Left ventricle myocardium inferior (tissue), 1 donor: ENCODE data around the gene XPR1. TPM values are rescaled to one million over a fixed set of nuclear protein-coding genes. Genes with fewer than 3 reads are reported as not detected.

Experiments used
- DNase-seq: peaks from one replicate; pipeline ENCODE4 v3.0.0-alpha.2; 2020
- H3K27ac ChIP-seq: fragments of 200-600 bp; replicated peaks from 2 replicates; pipeline ENCODE4 v1.8.0; 2021
- H3K27me3 ChIP-seq: fragments of 200-600 bp; 2 replicates; pipeline ENCODE4 v1.8.0; 2021; ENCODE audit warnings: low read depth
- H3K36me3 ChIP-seq: fragments of 200-600 bp; 2 replicates; pipeline ENCODE4 v1.8.0; 2021
- H3K4me1 ChIP-seq: fragments of 200-600 bp; 2 replicates; pipeline ENCODE4 v1.8.0; 2021
- H3K4me3 ChIP-seq: fragments of 200-600 bp; 2 replicates; pipeline ENCODE4 v1.8.0; 2021; ENCODE audit warnings: mild to moderate bottlenecking, moderate library complexity
- H3K9me3 ChIP-seq: fragments of 200-600 bp; replicated peaks from 2 replicates; pipeline ENCODE4 v1.8.0; 2021
- intact Hi-C: fragments of 100-400 bp; cut with micrococcal nuclease; formaldehyde crosslinking; loops from one replicate; pipeline ENCODE4 v1.11.0; 2022
- total RNA-seq: library from RNA; stranded (reverse); fragmentation: NEBNext Ultra II Directional; extraction: Animal tissue kit (Norgen Biotek cat#: 25700); gene quantifications from one replicate; pipeline ENCODE4 v1.2.1, GENCODE V29; 2021
- TF ChIP-seq, protein P1 (sequence below): fragments of 200-600 bp; IDR thresholded peaks from 2 replicates; pipeline ENCODE4 v1.8.0; 2021; ENCODE audit warnings: antibody characterized with exemption, mild to moderate bottlenecking, borderline replicate concordance
- donor health status: DM: no; HTN: yes; CAD: no; lungs with severe emphysema.

Gene XPR1
- total RNA-seq, 1 donor from 2014 or later = 60.4 TPM

DNA sequence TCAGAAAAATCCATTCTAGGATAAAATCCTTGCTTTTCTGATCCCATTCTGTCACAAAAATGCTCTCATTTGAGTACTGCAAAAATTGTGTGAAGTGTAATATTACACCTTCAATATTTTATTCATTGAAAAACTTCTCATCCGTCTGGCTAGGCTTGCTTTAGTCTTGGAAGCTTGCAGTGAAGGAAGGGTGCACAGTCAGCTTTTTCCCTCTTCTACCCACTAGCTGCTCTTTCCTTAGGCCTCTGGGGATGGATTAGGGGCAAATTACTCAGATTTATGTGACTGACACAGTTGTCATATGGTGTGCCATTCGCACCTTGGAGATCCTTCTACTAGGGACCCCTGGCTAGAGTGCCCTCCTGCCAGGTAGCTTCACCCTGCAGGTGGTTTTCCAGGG, 40.9 kb upstream of the XPR1 start:
- Histone ChIP-seq H3K27me3 (no peaks in the 10 kb centered on the region), H3K27ac (no peak overlapping the region), H3K4me3 (no peak overlapping the region), H3K9me3 (peaks cover 13% of the 10 kb centered on the region), H3K36me3 (no peaks in the 10 kb centered on the region), H3K4me1 (peaks cover 24% of the 10 kb centered on the region)
- intact Hi-C loops = no loop called here
- no peak for DNase-seq
- TF ChIP-seq, protein P1, sequence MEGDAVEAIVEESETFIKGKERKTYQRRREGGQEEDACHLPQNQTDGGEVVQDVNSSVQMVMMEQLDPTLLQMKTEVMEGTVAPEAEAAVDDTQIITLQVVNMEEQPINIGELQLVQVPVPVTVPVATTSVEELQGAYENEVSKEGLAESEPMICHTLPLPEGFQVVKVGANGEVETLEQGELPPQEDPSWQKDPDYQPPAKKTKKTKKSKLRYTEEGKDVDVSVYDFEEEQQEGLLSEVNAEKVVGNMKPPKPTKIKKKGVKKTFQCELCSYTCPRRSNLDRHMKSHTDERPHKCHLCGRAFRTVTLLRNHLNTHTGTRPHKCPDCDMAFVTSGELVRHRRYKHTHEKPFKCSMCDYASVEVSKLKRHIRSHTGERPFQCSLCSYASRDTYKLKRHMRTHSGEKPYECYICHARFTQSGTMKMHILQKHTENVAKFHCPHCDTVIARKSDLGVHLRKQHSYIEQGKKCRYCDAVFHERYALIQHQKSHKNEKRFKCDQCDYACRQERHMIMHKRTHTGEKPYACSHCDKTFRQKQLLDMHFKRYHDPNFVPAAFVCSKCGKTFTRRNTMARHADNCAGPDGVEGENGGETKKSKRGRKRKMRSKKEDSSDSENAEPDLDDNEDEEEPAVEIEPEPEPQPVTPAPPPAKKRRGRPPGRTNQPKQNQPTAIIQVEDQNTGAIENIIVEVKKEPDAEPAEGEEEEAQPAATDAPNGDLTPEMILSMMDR = no peak

DNA sequence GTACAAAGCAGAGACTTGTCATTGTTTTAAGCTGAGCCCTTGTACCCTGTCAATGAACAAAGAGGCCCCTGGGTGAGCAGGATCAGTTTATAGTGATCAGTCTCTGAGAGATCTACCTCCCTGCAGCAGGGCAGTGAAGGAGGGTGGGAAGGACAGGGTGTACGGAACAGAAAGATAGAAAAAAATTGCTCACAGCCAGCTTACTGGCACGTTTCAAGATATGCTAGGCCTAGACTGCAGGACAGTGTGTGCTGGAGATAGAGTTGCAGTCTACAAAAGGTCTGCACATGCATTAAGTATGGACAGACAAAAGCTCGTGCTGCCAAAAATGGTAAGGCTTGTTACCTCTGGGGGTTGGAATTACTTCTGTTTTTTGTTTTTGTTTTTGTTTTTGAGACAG, 38.4 kb upstream of the XPR1 start:
- intact Hi-C loops = no loop called here
- DNase-seq = no peak
- Histone ChIP-seq H3K36me3 (no peaks in the 10 kb centered on the region), H3K27ac (peak overlapping the region; percentile 83), H3K27me3 (no peaks in the 10 kb centered on the region), H3K4me3 (no peak overlapping the region), H3K9me3 (peaks cover 1% of the 10 kb centered on the region), H3K4me1 (peaks cover 16% of the 10 kb centered on the region)
- TF ChIP-seq, protein P1 = no peak

DNA sequence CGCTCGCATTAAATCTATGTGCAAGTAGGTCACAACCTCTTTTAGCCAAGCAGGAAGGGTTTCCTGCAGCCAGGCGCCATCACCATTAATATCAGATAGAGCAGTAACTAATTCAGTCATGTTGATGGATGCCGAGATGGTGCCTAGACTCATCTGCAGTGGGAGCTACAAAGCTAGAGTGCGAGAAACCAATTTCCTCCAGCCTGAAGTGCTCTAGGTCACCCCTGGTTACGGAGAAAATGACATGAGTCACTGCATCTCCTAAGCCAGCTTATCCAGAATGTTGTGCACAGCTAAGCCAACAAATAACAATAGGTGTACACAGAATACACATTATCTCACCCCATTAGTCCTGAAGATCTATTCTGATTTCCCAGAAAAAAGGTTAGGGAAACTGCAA, 37.1 kb upstream of the XPR1 start:
- Histone ChIP-seq H3K36me3 (no peaks in the 10 kb centered on the region), H3K4me1 (peaks cover 16% of the 10 kb centered on the region), H3K9me3 (no peaks in the 10 kb centered on the region), H3K27me3 (no peaks in the 10 kb centered on the region), H3K27ac (no peak overlapping the region), H3K4me3 (no peak overlapping the region)
- intact Hi-C loops = no loop called here
- TF ChIP-seq, protein P1 = no peak
- DNase-seq = no peak

DNA sequence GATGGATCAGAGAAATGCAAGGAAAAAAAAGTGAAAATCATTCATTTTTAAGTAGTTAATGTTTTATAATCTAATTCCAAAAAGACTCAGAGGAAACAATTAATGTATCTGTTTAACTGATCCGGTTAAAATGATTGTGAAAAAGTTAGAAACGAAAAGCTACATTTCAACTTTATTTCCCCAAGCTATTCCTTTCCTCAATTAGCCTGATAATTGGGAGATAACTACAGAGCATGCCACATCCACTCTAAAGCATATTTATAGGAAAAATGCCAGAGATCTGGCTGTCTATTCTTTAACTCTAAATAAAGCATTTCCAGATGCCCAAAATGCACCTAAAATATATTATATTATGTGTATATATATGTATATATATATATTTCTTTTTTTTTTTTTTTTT, 35.9 kb upstream of the XPR1 start:
- no peaks in the 10 kb centered on the region for H3K27me3 ChIP-seq
- no peaks in the 10 kb centered on the region for H3K9me3 ChIP-seq
- TF ChIP-seq, protein P1 = no peak
- no peaks in the 10 kb centered on the region for H3K36me3 ChIP-seq
- H3K4me1 ChIP-seq = peaks cover 18% of the 10 kb centered on the region
- H3K27ac ChIP-seq = no peak overlapping the region
- no peak for DNase-seq
- intact Hi-C loops = no loop called here
- no peak overlapping the region for H3K4me3 ChIP-seq

DNA sequence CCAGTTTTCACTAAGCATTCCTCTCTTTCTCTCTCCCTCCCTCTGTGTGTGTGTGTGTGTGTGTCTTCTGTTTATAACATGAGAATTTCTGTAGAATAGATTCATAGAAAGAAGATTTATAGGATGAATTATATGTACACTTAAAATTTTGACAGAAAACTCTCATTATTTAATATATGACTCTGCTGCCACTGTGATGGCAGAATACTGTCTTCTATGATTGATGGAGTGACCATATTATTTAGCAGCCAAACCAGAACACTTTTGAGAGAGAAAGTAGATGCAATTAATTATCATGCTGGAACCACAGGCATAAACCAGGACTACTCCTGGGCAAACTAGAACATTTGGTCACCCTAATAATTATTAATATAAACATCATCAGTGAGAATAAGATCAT, 34.3 kb upstream of the XPR1 start:
- Histone ChIP-seq H3K4me3 (no peak overlapping the region), H3K27me3 (no peaks in the 10 kb centered on the region), H3K27ac (no peak overlapping the region), H3K4me1 (peaks cover 33% of the 10 kb centered on the region), H3K36me3 (no peaks in the 10 kb centered on the region), H3K9me3 (no peaks in the 10 kb centered on the region)
- DNase-seq = no peak
- intact Hi-C loops = no loop called here
- TF ChIP-seq, protein P1 = no peak

DNA sequence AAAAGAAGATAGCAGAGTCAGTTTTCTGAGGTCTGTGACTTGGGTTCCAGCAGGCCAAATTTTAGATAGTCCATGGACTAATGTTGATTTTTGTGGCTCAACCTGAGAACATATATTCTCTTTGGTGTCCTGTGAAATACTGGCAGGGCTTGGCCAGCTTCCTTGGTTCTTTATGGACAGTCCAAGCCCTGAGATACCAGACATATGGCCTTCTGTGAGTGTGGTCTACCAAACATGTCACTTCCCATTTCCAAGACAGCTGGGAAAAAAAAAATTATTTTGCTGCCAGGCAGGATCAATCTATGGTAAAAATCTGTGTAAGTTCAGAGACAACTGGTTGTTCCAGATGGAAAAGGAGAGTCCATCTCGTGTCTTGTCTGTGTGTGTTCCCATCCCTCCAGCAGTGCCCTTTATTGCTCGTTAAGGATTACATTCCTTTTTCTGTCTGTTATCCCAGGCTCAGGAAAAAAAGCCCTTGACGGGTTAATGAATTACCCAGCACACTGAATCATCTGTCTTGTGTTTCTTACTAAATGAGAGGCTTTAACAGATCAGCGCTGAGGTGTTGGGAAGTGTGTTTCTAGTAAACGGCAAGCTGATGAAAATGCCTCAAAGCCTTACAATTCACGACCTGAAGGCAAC, 33.4 kb upstream of the XPR1 start:
- no peaks in the 10 kb centered on the region for H3K9me3 ChIP-seq
- intact Hi-C loops = no loop called here
- H3K27me3 ChIP-seq = no peaks in the 10 kb centered on the region
- TF ChIP-seq, protein P1 = no peak
- H3K36me3 ChIP-seq = no peaks in the 10 kb centered on the region
- DNase-seq = no peak
- H3K27ac ChIP-seq = no peak overlapping the region
- peaks cover 33% of the 10 kb centered on the region for H3K4me1 ChIP-seq
- H3K4me3 ChIP-seq = no peak overlapping the region
